ENCODE data around the gene USHBP1. TPM values are rescaled to one million over a fixed set of nuclear protein-coding genes. Genes with fewer than 3 reads are reported as not detected.
A peak's percentile ranks its signal among the peaks of the same experiment; 100 is the strongest.

Gene USHBP1
- total RNA-seq, 2 donors from 2014 or later = 0.26 to 0.48 TPM

DNA sequence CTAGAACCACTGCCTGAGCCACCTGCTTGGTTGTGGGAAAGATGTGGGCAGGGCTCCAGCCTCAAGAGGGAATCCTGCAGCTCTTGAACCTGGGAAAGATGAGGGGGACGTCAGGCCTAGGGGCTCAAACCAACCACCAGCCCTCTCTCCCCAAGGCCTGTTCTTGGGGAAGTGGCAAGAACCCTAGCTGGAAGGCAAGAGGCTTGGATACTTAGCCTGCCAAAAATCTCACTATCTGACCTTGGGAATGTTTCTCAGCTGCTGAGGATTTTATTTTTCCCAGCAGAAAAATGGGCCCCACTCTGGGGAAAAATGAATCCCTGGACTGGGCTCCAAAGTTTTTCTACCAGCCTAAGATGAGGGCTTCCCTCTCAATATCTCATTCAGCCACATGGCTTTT, 4.6 kb downstream of the USHBP1 start:
- Mint-ChIP-seq H3K36me3 (ENCODE audit: low read depth) (no peaks in the 10 kb centered on the region), H3K27me3 (no peaks in the 10 kb centered on the region), H3K4me3 (no peak overlapping the region), H3K9me3 (no peaks in the 10 kb centered on the region), H3K27ac (no peak overlapping the region), H3K4me1 (peaks cover 6% of the 10 kb centered on the region)
- no peak for ATAC-seq (replicated peaks)

DNA sequence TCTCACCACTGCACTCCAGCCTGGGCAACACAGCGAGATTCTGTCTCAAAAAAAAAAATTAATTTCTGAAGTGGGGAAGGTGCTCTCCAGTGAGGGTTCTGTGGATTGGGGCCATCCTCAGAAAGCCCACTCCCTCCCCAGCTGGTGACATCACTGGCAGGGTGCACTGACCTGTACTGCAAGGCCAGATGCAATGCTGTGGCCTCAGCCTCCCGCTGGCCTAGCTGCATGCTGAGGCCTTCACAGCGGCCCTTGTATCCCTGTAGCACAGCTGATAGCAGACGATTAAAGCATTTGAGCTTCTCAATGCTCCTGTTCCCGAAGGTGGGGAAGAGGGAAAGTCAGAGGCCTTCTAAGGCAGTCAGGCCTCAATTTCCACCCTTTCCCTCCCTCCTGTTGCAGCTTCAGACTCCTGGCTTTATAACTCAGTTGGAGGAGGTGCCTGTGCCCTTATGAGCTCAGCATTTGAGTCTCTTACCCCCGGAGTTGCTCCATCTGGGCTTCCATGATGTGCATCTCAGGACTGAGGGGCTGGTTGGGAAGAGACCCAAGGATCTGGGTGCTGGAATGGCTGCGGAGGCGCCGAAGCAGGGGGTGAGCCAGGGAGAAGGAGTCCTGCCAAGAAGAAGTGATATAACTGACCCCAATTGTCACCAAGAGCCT, 5.3 kb downstream of the USHBP1 start:
- Mint-ChIP-seq H3K27ac (no peak overlapping the region), H3K36me3 (ENCODE audit: low read depth) (no peaks in the 10 kb centered on the region), H3K9me3 (no peaks in the 10 kb centered on the region), H3K4me3 (no peak overlapping the region), H3K27me3 (no peaks in the 10 kb centered on the region), H3K4me1 (peaks cover 6% of the 10 kb centered on the region)
- ATAC-seq (replicated peaks) = no peak

DNA sequence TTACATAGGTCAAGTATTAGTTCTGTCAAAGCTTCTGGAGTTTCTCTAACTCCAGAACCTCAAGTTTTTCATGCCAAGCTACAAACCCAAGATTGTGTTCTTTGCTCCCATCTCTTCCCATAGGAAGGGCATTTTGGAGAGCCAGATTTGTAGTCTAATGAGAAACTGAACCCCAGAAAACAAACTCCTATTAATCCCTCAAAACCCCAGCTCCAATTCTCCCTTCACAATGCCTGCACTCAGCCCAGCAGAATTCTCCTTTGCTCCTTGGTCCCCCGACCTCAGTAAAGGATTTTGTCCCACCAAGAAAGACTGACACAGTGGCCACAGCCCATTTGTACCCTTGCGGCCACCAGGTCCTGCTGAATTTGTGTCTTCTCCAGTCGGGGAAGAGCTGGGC, 8.4 kb downstream of the USHBP1 start:
- no peak for ATAC-seq (replicated peaks)
- Mint-ChIP-seq H3K9me3 (no peaks in the 10 kb centered on the region), H3K4me3 (no peak overlapping the region), H3K4me1 (peaks cover 6% of the 10 kb centered on the region), H3K27ac (no peak overlapping the region), H3K36me3 (ENCODE audit: low read depth) (no peaks in the 10 kb centered on the region), H3K27me3 (no peaks in the 10 kb centered on the region)

DNA sequence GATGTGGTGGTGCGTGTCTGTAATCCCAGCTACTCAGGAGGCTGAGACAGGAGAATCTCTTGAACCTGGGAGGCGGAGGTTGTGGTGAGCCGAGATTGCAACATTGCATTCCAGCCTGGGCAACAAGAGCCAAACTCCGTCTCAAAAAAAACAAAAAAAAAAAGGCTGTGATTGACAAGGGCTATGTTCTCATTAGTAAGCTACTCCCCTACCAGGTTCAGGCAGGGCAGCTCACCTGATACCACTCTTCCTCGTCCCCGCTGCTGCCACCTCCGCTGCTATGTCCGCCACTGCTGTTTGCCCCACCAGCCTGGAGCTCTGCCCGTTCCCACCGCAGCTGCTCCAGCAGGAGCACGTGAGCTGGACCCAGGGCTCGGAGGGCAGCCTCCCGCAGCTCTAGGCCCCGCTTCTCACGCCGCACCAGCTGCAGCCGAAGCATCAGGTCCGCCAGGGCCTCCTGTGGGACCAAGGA, 9.4 kb downstream of the USHBP1 start:
- Mint-ChIP-seq H3K9me3 (no peaks in the 10 kb centered on the region), H3K4me3 (no peak overlapping the region)
- ATAC-seq (replicated peaks) = no peak

DNA sequence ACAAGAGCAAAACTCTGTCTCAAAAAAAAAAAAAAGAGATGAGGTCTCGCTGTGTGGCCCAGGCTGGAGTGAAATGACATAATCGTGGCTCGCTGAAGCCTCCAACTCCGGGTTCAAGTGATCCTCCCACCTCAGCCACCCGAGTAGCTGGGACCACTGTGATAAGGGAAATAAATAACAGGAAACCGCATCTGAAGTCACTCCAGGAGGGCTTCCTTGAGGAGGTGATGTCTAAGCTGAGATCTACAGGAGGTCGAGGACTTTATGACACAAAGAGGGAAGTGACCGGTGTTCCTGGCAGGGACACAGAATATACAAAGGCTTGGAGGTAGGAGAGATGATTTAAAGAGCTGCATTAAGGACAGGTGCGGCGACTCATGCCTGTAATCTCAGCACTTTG, 9.9 kb downstream of the USHBP1 start:
- Mint-ChIP-seq H3K9me3 (no peaks in the 10 kb centered on the region), H3K27me3 (no peaks in the 10 kb centered on the region), H3K36me3 (ENCODE audit: low read depth) (no peaks in the 10 kb centered on the region), H3K4me3 (no peak overlapping the region), H3K4me1 (no peaks in the 10 kb centered on the region), H3K27ac (no peak overlapping the region)
- no peak for ATAC-seq (replicated peaks)

More for the DNA sequence above, 9.4 kb downstream of the USHBP1 start:
- Mint-ChIP-seq H3K27me3 (no peaks in the 10 kb centered on the region), H3K36me3 (ENCODE audit: low read depth) (no peaks in the 10 kb centered on the region), H3K27ac (no peak overlapping the region), H3K4me1 (no peaks in the 10 kb centered on the region)

DNA sequence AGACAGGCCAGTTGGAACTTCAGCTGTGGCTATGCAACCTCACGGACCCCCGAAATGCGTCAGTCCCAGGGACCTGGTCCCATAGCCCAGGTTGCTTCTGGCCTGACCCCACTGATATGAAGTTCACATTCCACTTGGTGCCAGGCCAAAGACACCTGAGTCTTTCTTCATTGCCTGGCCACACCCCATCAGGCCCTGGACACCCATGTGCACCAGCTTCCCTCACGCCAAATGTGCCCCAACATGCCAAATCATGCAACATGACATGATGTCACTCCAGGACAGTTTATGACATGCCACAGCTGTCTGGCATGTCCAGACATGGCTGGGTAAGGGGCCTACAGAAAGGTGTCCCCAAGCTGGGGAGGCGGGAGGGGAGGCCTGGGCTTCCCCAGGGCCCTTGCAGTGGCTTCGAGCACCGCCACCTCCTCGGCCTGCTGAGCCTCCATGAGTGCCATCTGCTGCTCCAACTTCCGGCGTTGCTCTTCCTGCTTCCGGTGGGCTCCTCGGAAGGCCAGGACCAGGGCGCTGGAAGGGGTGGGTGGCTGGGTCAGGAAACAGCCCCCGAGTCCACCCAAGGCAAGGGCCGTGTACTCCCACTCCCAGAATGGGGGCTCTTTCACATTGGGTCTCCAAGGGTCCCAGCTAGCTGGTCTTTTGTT, 14.5 kb downstream of the USHBP1 start:
- H3K4me3 Mint-ChIP-seq = no peak overlapping the region
- ATAC-seq (replicated peaks) = no peak
- no peaks in the 10 kb centered on the region for H3K9me3 Mint-ChIP-seq
- H3K27me3 Mint-ChIP-seq = no peaks in the 10 kb centered on the region
- H3K27ac Mint-ChIP-seq = no peak overlapping the region
- no peaks in the 10 kb centered on the region for H3K36me3 Mint-ChIP-seq (ENCODE audit: low read depth)
- H3K4me1 Mint-ChIP-seq = no peaks in the 10 kb centered on the region

DNA sequence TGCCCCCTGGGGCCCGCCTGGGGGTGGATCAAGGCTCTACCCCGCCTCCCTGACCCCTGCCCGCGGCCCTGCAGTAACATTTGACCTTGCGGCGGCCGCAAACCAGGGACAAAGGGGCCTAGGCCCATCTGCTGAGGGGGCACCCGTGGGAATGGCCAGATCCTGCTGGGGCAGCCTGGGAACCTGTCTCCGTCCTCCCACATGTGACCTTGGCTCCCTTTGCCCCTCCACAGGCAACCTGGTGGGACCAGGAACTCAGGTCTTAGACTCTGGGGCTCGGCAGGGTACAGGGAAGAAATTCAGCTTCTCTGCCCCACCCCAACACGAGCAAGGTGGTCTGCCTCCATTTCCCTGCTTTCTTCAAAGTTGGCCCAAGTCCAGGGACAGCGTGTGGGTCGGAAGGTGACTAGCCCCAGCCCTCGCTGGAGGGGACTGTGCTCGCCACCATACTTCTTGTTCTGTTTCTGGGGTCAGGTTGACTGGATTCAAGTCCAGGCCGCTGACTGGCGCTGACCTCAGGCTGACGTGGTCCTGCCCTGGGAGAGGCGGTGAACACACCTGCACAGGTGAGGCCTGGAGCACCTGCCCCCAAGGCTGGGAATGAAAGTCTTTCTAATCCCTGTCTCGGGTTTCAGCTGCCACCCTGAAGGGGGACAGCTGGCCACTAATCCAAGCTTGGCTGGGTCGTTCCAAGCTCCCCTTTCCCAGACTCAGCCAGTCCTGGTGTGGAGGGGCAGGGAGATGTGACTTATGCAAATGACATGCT, 16.4 kb downstream of the USHBP1 start:
- no peak for ATAC-seq (replicated peaks)
- H3K4me1 Mint-ChIP-seq = no peaks in the 10 kb centered on the region

DNA sequence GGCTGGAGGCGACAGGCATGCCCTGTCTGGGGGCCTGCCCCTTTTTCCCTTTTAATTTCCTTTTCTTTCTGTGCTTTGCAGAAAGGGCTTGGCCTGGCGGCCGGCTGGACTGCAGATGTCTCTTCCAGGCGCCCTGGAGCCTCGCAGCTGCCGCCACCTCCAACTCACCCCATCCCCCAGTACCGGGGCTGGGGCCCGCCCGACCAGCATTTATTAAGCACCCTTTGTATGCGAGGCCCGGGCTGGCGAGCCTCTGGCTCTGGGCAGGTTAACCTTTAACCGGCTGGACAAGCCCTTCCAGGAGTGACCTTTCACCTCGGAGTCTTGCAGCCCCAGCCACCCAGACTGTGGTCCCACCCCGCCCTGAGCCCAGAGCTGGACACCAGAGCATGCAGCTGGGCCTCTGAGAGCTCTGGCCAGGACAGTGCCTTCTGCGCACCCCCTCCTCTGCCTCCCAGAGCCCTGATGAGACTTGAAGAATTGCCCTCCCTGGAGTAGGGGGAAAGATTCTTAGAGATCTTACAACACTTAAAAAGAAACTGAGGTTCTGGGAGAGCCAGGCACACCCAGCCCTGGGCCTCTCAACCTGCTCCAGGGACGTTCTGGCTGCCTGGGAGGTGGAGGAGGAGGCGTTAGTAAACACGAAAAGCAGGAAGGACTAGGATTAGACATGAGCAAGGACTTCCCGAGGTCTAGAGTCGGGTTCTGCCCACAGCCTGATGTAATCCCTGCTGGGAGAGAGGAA, 17.7 kb downstream of the USHBP1 start:
- ATAC-seq (replicated peaks) = no peak
- Mint-ChIP-seq H3K27ac (no peak overlapping the region), H3K36me3 (ENCODE audit: low read depth) (no peaks in the 10 kb centered on the region), H3K27me3 (no peaks in the 10 kb centered on the region), H3K9me3 (no peaks in the 10 kb centered on the region), H3K4me1 (no peaks in the 10 kb centered on the region), H3K4me3 (peak overlapping the region; percentile 73)

More for the DNA sequence above, 16.4 kb downstream of the USHBP1 start:
- no peak overlapping the region for H3K27ac Mint-ChIP-seq
- no peak overlapping the region for H3K4me3 Mint-ChIP-seq
- no peaks in the 10 kb centered on the region for H3K36me3 Mint-ChIP-seq (ENCODE audit: low read depth)
- H3K9me3 Mint-ChIP-seq = no peaks in the 10 kb centered on the region
- H3K27me3 Mint-ChIP-seq = no peaks in the 10 kb centered on the region

DNA sequence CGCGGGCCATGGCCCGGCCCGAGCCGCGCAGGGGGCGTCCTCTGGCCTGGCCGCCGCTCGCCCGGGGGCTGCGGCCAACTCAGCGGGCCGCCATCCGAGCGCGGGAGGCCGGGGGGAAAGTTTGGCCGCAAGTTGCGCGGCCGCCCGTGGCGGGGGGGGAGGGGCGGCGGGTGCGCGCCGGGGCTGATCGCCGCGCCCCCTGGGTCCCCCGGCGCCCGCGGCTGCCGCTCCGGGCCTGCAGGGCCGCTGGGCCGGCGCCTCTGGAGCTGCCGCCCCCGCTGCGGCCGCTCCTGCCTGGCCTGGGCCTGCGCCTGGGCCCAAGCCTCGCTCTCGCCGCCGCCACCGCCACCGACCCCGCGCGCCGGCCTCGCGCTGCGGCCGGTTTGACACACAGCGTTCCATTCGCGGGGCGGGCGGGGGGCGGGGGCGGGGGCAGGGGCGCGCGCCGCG, 19.0 kb downstream of the USHBP1 start, which contains the start of gene NR2F6:
TSS of gene NR2F6 (minus strand) at position 385 of the 450 bp plus-strand sequence. CDS start 699 bp downstream, outside the sequence.
- Mint-ChIP-seq H3K27ac (no peak within 1 kb of the TSS), H3K9me3 (no peaks in the 10 kb centered on the region), H3K36me3 (ENCODE audit: low read depth) (no peaks in the 10 kb centered on the region), H3K4me3 (peak within 1 kb of the TSS; percentile 73), H3K4me1 (no peaks in the 10 kb centered on the region), H3K27me3 (no peaks in the 10 kb centered on the region)
- no peak for ATAC-seq (replicated peaks)

DNA sequence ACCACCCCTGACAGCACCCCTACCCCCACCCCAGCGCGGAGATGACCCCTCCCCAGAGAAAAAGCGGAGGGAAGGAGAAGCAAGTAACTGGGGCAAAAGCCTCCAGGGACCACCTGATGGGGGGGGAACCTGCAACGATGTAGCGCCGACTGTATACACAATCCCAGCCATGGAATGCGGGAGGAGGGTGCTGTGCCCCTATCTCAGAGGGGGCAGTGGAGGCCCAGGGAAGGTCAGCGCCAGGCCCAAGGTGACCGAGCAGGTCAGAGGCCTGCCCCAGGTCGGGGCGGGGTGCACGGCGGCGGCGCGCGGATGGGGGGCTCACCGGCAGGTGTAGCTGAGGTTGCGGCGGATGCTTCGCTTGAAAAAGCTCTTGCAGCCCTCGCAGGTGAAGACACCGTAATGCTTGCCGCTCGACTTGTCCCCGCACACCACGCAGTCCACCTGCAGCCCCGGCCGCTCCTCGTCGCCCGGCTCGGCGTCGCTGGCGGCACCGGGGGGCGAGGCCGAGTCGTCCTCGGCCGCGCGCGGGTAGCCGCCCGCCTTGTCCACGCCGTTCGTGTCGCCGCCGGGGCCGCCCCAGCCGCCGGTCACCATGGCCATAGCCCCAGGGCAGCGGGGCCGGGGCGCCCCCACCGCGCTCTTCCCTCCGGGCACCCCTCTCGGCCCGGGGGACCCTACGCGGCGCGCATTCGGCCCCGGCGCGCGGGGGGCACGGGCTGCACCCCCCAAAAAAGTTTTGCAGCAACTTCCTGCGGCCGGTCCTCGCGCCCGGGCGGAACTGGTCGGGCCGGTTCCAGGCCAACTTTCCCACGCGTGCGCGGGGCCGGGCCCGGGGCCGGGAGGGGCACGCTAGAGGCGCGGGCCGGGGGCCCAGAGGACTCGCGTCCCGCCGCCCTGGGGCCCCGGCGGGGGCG, 19.7 kb downstream of the USHBP1 start:
- ATAC-seq (replicated peaks) = peak; percentile 25
- Mint-ChIP-seq H3K4me1 (no peaks in the 10 kb centered on the region), H3K9me3 (no peaks in the 10 kb centered on the region), H3K27ac (no peak overlapping the region), H3K27me3 (no peaks in the 10 kb centered on the region), H3K36me3 (ENCODE audit: low read depth) (no peaks in the 10 kb centered on the region), H3K4me3 (peak overlapping the region; percentile 52)

DNA sequence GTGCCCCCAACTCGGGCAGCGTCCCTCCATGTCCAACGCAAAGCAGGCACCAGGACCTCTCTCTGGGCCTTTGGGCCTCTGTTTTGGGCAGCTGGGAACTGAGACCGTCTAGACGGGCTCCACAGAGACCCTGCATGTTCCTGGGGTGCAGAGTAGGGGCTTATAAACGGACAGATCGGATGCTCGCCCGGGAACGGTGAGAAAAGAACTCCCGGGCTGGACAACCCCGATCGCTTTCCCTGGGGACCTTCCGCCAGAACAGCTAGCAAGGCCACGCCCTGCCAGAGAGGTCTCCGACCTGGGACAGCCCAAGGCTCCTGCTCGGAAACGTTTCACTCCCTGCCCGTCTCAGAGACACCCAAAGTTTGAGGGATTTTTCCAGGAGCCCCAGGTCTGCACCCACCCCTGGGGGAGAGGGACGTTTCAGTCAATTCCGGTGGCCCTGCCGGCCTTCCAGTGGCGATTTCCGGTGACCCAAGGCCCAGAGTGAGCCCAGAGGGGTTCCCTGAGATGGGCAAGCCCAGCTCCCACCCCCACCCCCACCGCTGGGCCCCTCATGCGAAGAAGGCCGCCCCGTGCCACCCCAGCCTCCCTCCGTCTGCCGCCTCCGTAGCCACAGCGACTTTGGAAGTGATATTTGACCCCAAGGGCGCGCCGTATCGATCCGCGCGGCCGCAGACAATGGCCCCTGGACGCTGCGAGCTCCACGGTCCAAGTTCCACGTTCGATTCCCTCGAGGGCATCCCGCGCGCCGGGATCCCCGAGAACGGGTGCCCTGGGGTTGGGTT, 20.5 kb downstream of the USHBP1 start:
- H3K4me1 Mint-ChIP-seq = no peaks in the 10 kb centered on the region
- no peak for ATAC-seq (replicated peaks)
- H3K36me3 Mint-ChIP-seq (ENCODE audit: low read depth) = no peaks in the 10 kb centered on the region

DNA sequence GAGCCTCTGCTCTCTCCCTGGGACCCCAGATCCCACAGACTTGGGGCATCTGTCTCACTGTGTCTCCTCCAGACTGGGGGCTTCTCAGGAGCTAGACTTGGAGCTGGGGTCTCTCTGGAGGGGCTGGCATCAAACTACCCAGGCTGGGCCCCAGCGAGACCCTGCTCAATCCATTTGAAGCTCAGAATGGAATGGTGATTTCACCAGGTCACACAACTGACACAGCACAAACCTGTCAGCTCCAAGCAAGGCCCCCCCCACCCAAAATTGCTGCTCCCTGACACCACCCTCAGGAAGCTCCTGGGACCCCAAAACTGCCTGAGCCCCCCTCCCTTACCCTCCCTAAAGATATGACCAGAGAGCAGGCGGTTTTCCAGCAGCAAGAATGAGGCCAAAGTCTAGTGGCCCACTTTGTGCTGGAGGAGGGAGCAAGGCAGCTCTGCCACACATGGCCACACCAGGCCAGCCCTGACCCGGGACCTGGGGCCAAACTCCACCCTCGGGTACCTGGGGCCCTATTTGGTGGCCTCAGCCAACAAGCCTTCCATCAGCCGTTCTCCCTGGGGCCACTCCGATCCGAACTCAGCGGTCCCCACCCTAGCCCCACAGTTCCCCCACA, 21.2 kb downstream of the USHBP1 start:
- H3K27me3 Mint-ChIP-seq = no peaks in the 10 kb centered on the region
- no peak for ATAC-seq (replicated peaks)

More for the DNA sequence above, 20.5 kb downstream of the USHBP1 start:
- no peak overlapping the region for H3K27ac Mint-ChIP-seq
- no peaks in the 10 kb centered on the region for H3K9me3 Mint-ChIP-seq
- peak overlapping the region; percentile 52 for H3K4me3 Mint-ChIP-seq
- no peaks in the 10 kb centered on the region for H3K27me3 Mint-ChIP-seq

More for the DNA sequence above, 21.2 kb downstream of the USHBP1 start:
- Mint-ChIP-seq H3K4me3 (no peak overlapping the region), H3K9me3 (no peaks in the 10 kb centered on the region), H3K27ac (peak overlapping the region; percentile 17), H3K4me1 (no peaks in the 10 kb centered on the region), H3K36me3 (ENCODE audit: low read depth) (no peaks in the 10 kb centered on the region)
